GM15510 (cell line): ENCODE results near the gene FA2H.

Experiments used
- POLR2A ChIP-seq: IDR thresholded peaks from 3 replicates; pipeline ENCODE4 v1.6.1; 2011; ENCODE audit warnings: borderline replicate concordance; ENCODE audit not compliant: insufficient read length; ENCODE audit errors: extremely low read depth

Gene FA2H

GRCh38 chr16:74774223-74775139 is at the start of gene FA2H:
Gene FA2H (minus strand): TSS chr16:74774820. CDS start chr16:74774755, 65 bp downstream.
- peak; percentile 36 for TF ChIP-seq POLR2A

GRCh38 chr16:74817851-74818250 is 43.2 kb upstream of the FA2H start:
- TF ChIP-seq POLR2A: no peak

- TF ChIP-seq POLR2A: no peak
Observed at GRCh38 chr16:74813109-74813641, 38.6 kb upstream of the FA2H start.

- TF ChIP-seq POLR2A: no peak
Observed at GRCh38 chr16:74811911-74812310, 37.3 kb upstream of the FA2H start.

GRCh38 chr16:74807052-74807646 is 32.5 kb upstream of the FA2H start:
- no peak for TF ChIP-seq POLR2A

- no peak for TF ChIP-seq POLR2A
Observed at GRCh38 chr16:74800216-74800871, 25.7 kb upstream of the FA2H start.

GRCh38 chr16:74797414-74797813 is 22.8 kb upstream of the FA2H start:
- no peak for TF ChIP-seq POLR2A

- no peak for TF ChIP-seq POLR2A
Observed at GRCh38 chr16:74795104-74795503, 20.5 kb upstream of the FA2H start.

GRCh38 chr16:74794668-74795067 is 20.0 kb upstream of the FA2H start:
- TF ChIP-seq POLR2A: no peak

GRCh38 chr16:74793571-74793970 is 19.0 kb upstream of the FA2H start:
- TF ChIP-seq POLR2A: no peak

- TF ChIP-seq POLR2A: no peak
Observed at GRCh38 chr16:74792225-74792624, 17.6 kb upstream of the FA2H start.

GRCh38 chr16:74788108-74788507 is 13.5 kb upstream of the FA2H start:
- TF ChIP-seq POLR2A: no peak

- TF ChIP-seq POLR2A: no peak
Observed at GRCh38 chr16:74785031-74785430, 10.4 kb upstream of the FA2H start.

- TF ChIP-seq POLR2A: no peak
Observed at GRCh38 chr16:74778646-74779045, 4.0 kb upstream of the FA2H start.

GRCh38 chr16:74776926-74777325 is 2.3 kb upstream of the FA2H start:
- no peak for TF ChIP-seq POLR2A
